CD4-positive, alpha-beta T cell treated with Interleukin-4 for 1 hour (primary cell): ENCODE measurements around the gene AGAP2.
"Not testable (repeated sequence)": the region's sequence is repeated elsewhere in the genome, so short reads cannot be mapped to it uniquely, and the experiment has no call there.

ENCODE experiments used
- DNase-seq, 2 donors: peaks; one replicate each; pipeline ENCODE4 v3.0.0-alpha.2; 2020 to 2022

AGAP2 gene

DNA sequence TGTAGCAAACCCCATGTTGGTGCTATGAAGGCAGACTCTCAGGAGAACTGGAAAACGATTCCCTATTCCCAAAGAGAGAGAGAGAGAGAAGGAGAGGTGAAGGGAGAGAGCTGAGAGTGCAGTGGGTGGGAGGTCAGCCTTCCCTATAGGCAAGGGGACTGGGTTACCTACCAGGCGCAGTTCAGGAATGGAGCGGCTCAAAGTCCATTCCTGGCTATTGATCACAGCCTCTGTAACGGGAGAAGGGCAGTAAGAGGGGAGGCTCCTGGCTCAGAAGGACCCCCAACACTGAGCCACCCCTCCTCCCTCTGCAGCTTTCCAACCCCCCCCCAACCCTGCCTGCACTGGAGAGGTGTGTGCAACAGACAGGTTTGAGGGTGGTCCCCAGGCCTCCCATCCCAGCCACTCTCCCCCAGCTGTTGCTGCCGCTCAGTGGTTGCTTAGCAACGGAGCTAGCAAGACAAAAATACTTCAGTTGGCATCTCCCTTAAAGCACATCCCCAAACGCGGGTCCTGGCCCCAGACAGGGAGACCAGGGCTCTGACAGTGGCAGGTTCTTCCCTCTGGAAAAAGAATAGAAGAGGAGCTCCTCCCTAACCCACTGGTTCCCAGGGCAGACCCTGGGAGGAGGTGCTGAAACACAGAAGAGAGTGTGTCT lies 3.2 kb downstream of the AGAP2 start:
- no peak for DNase-seq

DNA sequence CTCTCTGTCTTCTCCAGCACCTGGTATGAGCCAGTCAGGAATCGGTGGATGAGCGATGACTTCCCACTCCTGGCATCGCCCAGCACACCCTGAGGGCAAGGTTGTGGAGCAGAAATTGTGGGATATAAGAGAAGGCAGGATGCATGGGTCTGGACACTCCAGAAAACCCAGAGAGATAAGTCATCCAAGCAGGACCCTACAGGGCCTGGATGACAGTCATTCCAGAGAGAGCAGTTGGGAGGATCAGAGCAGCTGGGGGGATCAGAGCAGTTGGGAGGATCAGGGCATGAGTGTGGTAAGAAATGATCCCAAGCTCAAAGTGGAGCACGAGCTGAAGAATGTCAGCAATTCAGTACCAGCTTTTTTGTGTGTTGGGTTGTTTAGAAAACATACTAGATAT lies 4.0 kb downstream of the AGAP2 start:
- DNase-seq, result no peak

DNA sequence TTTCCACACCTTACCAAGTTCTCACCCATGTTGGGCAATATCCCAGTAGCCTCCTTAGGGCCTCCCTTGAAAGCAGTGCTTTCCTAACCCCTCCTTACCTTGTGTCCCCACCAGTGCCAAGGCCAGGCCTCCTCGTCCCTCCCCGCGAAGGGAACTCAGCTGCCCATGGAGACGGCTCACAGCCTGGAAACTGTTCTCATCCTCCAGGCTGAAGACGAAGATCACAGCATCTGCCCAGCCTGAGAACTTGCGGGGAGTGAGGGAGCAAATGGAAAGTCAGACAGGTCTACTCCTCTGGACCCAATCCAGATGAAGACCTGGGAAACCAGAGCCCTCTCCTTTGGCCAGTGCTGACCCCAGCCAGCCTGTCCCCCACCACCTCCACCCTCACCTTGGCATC lies 4.6 kb downstream of the AGAP2 start:
- DNase-seq, result no peak

DNA sequence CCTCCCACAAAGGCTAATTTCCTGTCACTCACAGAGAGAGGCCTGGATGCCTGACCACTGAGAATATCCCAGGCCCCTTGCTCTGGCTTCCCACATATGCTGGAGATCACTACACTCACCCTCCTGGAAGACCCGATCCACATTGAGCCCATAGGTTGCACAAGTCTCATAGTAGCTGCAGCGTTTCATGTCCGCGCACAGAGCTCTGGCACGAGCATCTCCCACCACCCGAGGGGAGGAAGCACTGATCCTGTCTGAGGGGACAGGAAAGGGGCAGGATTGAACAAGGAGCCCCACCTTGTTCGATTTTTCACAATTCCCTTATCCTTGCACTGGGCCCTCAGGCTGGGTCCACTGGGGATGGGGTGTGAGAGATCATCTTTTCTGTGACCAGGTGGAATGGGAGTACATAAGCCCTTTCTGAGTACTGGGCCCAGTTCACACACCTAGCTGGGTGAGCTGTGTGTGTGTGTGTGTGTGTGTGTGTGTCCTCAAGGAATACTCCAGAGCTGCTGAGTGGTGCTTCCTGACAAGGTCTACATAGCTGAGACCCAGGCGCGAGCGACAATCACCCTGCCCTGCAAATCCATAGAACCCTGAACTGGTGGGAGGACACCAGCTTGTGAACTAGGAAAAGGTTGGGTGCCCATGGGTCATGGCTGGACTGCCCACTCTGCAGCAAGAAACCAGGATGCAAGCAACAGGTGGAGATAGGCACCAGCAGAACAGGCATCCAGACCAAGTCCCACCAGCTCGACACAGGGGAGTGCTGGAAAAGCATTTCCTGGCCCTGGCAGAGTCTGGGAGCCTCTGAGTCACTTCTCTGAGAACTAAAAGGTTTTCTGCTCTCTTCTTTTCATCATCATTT lies 5.6 kb downstream of the AGAP2 start:
- DNase-seq, result no peak

DNA sequence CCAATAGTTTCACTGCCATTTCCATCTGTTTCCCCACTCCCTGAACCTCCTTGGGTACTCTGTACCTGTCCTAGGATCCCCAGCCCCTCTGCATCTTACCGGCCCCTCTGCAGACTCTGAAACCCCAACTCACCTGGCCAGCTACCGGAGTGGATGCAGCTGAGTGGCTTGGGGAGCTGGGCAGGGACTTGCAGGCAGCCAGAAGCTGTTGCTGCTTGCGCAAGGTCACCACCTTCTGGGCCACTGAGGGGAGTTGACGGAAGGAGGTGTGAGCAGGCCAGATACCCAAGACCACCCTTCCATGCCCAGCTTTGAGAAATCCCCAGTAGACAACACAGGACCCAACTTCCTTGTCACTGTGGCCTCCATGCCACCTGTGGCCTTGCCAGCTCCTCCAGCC lies 6.3 kb downstream of the AGAP2 start:
- no peak for DNase-seq

DNA sequence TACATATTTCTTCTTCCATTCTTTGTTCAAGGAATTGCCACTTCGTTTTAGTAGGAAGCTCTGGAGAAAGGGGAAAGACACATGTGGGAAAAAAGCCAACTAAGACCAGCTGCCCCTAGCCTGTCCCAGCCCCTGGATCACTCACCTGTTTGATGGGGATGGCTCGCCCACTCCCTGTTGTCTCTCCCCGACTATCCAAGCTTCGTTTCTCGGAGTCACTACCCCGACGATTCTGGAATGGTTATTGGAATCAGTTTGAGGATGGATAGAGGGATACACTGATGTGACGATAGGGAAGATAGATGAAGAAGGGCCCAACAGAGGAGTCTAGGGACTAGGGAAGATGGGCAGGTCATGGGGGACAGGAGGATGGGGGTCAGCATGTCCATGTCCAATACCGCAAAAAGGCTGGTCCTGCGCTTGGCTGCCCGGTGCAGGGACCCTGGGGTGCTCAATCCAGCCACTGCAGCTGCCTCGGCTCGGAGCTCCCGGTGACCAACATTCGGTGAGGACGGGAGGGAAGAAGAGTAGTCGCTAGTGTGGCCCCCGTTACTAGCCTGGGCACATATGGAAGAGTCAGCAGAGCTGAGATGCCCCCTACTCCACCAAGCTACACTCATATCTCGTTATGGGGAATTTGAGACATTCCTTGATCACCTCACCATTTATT lies 7.0 kb downstream of the AGAP2 start:
- DNase-seq, result no peak

DNA sequence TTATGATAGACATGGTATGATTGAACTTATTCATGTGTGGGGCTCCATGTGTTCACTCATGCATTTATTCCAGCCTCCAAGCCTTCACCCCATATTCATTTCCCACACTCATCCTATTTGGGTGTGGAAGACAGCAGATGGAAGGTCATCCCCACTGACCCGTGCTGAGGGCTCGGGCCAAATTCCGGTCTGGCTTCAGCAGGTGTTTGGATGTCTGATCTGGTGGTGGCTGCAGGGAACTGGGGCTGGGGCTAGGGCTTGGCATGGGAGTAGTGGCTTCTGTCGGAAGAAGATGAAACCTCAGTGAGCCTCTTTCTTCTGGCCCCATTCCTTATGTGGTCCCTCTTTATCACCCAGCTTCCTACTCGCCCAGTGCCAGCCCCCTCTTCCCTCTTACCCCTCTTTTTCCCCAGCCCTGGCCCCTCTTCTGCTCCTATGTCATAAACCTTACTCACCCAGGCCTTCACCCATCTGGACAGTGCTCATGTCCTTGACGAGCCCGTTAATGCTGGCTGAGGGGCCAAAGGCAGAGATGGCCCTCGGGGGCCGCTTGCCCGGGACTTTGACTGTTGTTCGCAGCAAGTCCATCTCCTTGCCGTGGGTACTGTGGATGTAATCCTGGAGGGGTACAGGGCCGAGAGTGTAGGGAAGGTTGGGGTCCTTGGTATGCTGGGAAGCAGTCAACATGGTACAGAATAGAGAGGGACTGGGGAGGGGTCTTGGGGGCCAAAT lies 8.0 kb downstream of the AGAP2 start:
- no peak for DNase-seq

DNA sequence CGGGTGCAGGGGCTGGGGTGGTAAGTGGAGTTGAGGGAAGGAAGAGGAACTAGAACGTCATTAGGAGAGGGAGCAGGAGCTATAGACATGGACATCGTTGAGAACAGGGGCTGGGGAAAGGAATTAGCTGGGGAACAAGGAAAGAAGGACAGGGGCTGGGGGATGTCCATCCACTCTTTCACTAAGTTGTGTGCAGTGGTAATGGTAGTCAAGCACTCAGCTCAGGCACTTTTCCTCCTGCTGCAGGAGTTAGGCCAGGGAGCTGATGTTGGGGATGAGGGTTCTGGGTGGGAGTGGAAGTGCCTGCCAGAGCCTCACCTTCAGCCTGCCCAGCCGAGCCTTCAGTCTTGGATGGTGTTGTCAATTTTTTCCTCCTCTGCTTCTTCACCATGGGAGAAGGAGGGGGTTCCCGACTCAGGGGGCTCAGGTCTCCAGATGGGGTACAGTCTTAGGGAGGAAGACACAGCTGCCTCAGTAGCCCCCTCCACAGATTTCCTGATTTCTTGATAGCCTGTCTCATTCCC lies 9.2 kb downstream of the AGAP2 start:
- no peak for DNase-seq

DNA sequence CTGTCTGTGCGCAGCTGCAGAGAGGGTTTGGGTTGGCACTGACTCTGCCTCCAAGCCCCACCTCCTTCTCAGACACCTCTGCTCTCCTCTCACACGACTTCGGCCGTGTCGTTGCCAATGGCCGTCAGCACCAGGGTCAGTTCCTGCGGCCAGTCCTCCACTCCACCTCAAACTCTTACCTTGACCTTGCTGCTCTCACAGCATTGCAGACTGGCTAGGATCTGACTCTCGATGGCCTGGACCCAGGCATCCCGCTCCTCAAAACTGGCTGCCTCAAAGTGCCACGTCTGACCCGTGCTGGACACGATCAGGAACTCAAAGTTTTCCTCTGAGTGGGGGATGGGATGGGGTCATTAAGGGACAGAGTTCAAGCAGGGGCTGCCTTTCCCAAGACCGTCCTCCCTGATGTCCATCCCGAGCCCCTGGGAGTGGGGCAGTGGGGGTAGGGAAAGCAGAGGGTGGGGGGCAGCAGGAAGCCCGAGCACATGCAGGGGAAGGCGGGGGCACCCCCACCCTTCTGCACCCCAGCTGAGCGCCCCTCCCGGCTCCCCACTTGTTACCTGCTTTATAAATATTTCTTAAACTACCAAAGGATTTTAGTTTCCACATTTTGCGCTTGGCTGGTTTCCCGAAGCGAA lies 10.7 kb downstream of the AGAP2 start:
- no peak for DNase-seq

DNA sequence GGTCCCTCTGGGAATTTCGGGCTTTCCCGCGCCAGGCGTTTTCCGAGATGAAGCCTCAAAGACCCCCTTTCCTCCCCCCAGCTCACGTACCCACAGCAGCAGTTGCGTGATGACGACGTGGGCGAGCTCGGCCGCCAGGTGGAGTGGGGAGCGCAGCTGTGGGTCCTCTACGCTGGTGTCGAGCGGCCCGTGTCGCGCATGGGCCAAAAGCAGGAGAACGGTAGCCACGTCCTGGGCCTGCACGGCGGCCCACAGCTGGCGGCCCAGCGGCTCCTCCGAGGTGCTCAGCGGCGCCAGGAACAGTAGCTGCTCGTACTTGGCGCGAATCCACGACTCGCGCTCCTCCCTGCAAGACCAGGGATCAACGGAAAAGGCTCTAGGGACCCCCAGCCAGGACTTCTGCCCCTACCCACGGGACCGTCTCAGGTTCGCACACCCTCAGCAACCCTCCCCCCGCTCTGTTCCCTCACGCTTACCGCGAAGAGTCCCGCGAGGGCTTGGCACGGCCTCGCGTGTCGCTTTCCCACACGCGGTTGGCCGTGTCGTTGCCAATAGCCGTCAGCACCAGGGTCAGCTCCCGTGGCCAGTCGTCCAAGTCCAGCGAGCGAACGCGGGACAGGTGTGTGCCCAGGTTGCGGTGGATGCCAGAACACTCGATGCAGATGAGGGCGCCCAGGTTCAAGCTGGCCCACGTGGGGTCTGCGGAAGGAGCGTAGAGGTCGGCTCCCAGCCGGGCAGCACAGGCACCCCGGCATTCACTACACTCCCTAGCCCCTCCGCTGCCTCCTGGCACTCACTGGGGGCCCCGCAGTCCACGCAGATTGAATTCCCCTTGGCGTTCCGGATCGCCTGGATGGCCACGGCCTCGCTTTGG lies 11.4 kb downstream of the AGAP2 start:
- DNase-seq, result no peak

DNA sequence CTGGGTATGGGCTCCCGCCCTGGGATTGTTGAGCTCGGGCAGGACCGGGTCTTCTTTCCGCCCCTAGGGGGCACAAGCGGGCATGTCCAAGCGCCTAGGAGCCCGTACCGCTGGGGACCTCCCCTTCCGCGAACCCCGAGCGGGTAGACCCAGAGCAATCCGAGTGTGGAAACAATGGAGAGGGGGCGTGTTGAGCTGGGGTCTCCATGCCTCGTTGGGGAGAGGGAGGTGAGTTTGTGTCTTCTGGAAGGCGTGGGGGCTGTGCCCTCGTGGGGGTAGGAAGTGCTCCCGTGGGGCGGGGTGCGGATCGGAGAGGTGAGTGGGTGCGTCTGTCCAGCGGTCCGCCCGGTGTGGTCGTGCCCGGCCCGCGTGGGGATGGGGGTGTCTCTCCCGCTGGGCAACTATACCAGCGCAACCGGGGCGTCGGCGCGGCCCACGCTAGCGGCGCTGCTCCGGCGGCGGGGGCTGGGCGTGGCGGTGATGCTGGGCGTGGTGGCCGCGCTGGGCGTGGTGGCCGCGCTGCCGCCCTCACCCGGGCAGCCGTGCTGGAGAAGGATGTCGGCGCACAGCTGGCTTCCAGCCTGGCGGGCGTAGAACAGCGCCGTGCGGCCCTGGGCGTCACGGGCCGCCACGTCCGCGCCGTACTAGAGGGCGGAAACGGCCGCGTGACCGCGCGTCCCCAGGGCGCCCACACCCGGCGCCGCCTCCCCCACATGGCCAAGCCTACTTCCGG lies 12.2 kb downstream of the AGAP2 start:
- DNase-seq, result peak in 1 of 2 donors; percentile 42

DNA sequence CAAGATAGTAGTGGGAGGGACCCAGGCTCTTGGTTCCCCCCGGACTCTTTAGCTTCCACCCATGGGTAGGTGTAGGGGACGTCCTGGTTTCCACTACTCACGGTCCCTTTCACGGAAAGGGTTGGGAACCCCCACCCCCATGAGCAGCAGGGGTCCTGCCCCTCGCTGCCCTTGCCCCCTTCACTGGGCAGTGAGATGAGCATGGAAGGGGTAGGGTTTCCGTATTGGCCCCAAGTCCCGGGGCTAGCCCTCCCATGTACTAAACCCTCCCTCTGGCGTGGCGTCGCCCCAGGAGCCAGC lies 12.7 kb downstream of the AGAP2 start:
- DNase-seq, result no peak

DNA sequence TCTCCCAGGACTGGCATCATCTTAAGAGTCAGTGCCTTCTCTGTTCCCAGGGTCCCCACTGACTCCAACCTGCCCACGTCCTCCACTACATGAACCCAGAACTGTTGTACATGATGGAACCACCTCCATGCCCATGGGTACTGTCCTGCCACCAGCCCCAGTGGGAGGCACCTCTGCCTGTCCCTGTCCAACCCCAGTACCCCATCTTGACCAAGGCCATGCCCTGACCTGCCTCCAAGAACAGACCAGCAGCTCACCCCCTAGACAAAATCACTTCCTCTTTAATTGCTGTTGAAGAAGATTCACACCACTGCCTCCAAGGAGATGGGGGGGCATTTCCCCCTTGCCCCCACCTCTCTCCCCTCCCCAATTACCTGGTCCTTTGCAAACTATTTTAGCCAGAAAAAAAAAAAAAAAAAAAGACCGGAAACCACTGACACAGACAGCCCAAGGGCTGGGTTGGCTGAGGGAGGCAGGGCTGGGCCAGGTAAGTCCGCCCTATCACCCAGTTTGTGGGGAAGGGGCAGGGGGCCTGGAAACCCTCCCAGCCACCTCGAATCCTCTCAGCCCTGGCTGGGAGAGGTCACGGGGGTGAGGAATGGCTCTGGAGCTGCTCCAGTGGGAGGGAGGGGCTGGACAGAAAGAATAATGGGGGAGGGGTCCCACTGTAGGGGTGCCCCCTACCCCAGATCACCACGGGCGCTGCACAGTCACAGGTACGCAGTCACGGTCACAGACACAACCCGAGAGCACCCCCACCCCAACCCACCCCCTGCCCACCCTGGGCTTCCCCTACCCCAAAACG lies 13.4 kb downstream of the AGAP2 start:
- no peak for DNase-seq

DNA sequence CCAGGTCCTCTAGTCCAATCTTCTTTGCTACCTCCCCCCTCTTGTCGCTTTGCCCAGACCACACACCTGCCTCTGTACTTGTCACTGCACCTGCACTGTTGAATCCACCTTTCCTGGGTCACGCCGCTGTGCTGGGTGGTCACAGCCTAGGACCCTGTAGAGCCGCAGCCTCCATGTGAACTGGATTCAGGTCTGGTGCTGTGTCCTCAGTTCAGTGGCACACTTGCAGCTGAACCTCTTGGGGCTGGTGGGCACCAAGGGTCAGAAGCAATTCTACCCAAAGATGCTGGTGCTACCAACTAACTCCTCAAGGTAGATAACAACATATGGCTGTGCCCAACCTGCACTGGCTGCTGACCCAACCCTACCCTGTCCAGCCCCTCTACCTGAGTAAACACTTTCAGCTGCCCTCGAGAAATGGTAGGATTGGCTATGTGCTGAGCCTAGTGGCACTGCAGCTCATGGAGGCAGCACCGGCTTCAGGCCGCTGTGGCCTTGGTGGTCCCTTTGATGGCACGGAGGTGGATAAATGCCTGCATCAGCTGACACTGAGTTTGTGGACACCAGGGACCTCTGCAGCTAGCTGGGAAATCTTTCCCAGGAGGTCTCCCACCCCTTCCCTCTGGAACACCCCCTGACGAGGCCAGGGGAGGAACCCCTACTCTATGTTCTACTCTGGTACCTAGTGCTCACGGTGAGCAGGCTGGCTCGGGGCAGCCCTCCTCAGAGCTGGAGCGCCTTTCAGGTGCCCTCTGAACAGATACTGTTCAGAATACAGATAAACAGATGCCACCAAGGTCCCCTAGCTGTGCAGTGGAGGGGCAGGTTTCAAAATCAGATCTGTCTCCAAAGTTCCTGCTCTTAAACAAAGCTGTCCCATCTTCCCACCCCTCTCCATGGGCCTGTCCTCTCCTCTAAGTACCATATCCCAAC lies 14.3 kb downstream of the AGAP2 start:
- DNase-seq, result no peak

DNA sequence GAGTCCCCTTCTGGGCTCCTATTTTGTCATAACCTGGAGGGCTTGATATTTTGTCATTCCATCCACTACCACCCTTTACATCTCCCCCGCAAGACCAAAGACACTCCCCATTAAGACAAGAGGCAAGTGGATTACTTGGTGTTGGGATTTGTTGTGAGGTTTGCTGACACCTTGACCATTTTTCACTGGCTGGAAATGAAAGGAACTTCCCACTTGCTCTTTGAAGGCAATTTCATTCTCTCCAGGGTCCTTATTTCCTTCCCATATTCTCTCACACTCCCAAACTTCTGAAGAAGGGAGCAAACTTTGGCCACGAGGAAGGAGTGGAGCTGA lies 14.9 kb downstream of the AGAP2 start:
- no peak for DNase-seq

DNA sequence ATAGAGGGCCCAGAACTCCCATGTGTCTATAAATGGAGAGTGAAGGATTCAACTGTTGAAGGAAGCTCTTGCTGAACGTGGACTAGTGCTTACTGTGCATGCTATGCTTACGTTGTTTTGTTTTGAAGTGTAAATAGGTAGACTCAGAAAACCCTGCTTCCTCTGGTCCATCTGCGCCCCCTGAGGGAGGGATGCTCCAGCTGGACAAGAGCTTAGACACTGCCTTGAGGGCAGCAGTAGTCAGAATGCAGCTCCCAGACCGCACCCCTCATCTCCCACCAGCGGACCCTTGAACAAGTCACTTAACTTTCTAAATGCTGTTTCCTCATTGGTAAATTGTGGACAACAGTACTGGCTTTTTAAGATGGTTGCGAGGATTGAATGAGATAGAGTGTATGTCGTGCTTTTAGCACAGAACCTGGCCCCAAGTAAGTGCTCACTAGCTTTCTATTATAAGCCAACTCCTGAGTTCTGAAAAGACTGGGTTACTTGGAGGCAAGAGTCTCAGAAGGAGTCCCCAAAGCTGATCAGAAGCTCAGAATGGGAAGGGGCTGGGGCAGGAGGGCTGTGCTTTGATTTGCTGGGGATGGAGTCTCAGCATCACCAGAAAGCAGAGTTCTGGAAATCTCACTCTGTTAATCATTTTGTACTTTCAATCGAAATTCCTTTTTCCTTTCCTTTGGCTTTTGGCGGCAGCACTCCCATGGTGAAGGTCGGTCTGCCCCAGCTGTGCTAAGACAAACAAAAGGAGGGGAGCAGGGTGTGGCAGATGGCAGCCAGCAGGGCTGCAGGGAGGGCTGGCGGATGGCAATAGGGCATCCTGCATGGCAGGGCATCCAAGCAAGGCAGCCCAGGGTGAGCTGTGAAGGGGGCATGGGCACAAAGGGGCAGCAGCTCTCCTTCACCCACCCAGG lies 15.6 kb downstream of the AGAP2 start:
- DNase-seq, result no peak

DNA sequence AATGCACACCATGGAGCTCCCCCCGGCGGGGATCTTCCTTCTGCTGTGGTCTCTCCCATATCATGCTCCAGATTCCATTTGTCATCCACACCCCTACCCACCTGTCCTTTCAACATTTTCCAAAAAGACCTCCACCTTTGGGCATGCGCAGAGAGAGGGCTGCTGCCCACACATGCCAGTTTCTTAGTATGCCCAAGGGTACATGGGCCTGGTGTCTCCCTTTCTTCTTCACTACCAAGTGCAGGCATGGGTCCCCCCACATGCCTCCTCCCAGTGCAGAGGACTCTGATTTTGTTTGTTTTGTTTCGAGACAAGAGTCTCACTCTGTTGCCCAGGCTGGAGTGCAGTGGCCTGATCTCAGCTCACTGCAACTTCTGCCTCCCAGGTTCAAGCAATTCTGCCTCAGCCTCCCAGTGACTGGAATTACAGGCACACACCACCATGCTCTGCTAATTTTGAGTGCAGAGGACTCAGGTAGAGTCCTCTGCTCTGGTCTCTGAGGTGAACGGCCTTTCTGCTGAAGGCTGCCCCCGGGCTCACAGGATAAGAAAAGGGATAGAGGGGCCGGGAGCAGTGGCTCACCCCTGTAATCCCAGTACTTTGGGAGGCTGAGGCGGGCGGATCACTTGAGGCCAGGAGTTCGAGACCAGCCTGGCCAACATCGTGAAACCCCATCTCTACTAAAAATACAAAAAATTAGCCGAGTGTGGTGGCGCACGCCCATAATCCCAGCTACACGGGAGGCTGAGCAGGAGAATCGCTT lies 16.5 kb downstream of the AGAP2 start:
- not testable (repeated sequence) for DNase-seq
